H54 (cell line): ENCODE data around the gene RDH11.

Experiments used
- DNase-seq: peaks from one replicate; pipeline ENCODE4 v3.0.0; 2011; ENCODE audit warnings: low spot score, mixed read lengths; ENCODE audit not compliant: insufficient read length
- FAIRE-seq: peaks from 3 replicates; lab custom pipeline; 2011; peaks lifted over from hg19 to GRCh38; lab: Jason Lieb, UNC
- POLR2A ChIP-seq: IDR thresholded peaks from 2 replicates; pipeline ENCODE4 v1.6.1; 2011; ENCODE audit warnings: low read depth, mild to moderate bottlenecking, low read length

The RDH11 gene

GRCh38 chr14:67695394-67695949 is at the start of gene RDH11:
RDH11 (minus strand) TSS chr14:67695764; CDS start chr14:67695703, 61 bp downstream.
- peak; percentile 57 for DNase-seq
- TF ChIP-seq POLR2A: peak; percentile 83
- peak; percentile 77 for FAIRE-seq

- DNase-seq (no peak), FAIRE-seq (no peak)
- no peak for TF ChIP-seq POLR2A
Measured at GRCh38 chr14:67744046-67744445, 48.5 kb upstream of the RDH11 start.

GRCh38 chr14:67738740-67739504 is 43.4 kb upstream of the RDH11 start:
- peak; percentile 40 for DNase-seq
- FAIRE-seq: peak; percentile 93
- no peak for TF ChIP-seq POLR2A

GRCh38 chr14:67736771-67737170 is 41.2 kb upstream of the RDH11 start:
- no peak for DNase-seq
- TF ChIP-seq POLR2A: no peak
- no peak for FAIRE-seq

GRCh38 chr14:67735336-67736147 is 40.0 kb upstream of the RDH11 start:
- no peak for TF ChIP-seq POLR2A
- DNase-seq: no peak
- FAIRE-seq: no peak

- peak; percentile 74 for FAIRE-seq
- peak; percentile 11 for DNase-seq
- TF ChIP-seq POLR2A: no peak
Measured at GRCh38 chr14:67734675-67735074, 39.1 kb upstream of the RDH11 start.

GRCh38 chr14:67733616-67734015 is 38.1 kb upstream of the RDH11 start:
- TF ChIP-seq POLR2A: no peak
- no peak for DNase-seq
- no peak for FAIRE-seq

- TF ChIP-seq POLR2A: no peak
- FAIRE-seq: no peak
- no peak for DNase-seq
Measured at GRCh38 chr14:67729072-67729885, 33.7 kb upstream of the RDH11 start.

- FAIRE-seq (no peak), DNase-seq (no peak)
- no peak for TF ChIP-seq POLR2A
Measured at GRCh38 chr14:67728258-67728657, 32.7 kb upstream of the RDH11 start.

GRCh38 chr14:67727361-67727760 is 31.8 kb upstream of the RDH11 start:
- no peak for FAIRE-seq
- no peak for DNase-seq
- TF ChIP-seq POLR2A: no peak

- FAIRE-seq: no peak
- no peak for DNase-seq
- TF ChIP-seq POLR2A: no peak
Measured at GRCh38 chr14:67725171-67725570, 29.6 kb upstream of the RDH11 start.

- no peak for TF ChIP-seq POLR2A
- no peak for FAIRE-seq
- no peak for DNase-seq
Measured at GRCh38 chr14:67722293-67722692, 26.7 kb upstream of the RDH11 start.

GRCh38 chr14:67721875-67722274 is 26.3 kb upstream of the RDH11 start:
- TF ChIP-seq POLR2A: no peak
- FAIRE-seq: no peak
- DNase-seq: no peak
